Mucosa of rectum (tissue), 2 donors: ENCODE results near the gene C10orf95.
A peak's percentile ranks its signal among the peaks of the same experiment; 100 is the strongest.

ENCODE experiments used
- H3K27ac ChIP-seq, 2 donors: one replicate each; pipeline ENCODE4 v1.7.0; 2013; ENCODE audit warnings: inconsistent platforms in 2 of 2, low read depth in 2 of 2, low read length in 2 of 2
- H3K27me3 ChIP-seq, 2 donors: one replicate each; pipeline ENCODE4 v1.7.0; 2013; ENCODE audit warnings: low read length in 2 of 2; ENCODE audit not compliant: control insufficient read depth in 2 of 2, insufficient read depth in 2 of 2
- H3K36me3 ChIP-seq, 2 donors: one replicate each; pipeline ENCODE4 v1.7.0; 2013; ENCODE audit warnings: low read length in 2 of 2; ENCODE audit not compliant: control insufficient read depth in 2 of 2, insufficient read depth in 2 of 2
- H3K4me1 ChIP-seq, 2 donors: one replicate each; pipeline ENCODE4 v1.7.0; 2013; ENCODE audit warnings: low read length in 2 of 2, mild to moderate bottlenecking in 1 of 2; ENCODE audit not compliant: control insufficient read depth in 2 of 2, insufficient read depth in 2 of 2
- H3K4me3 ChIP-seq, 2 donors: one replicate each; pipeline ENCODE4 v1.7.0; 2013; ENCODE audit warnings: low read length in 2 of 2
- H3K9ac ChIP-seq, 2 donors: one replicate each; pipeline ENCODE4 v1.7.0; 2013; ENCODE audit warnings: low read length in 2 of 2, low read depth in 1 of 2, mild to moderate bottlenecking in 1 of 2
- H3K9me3 ChIP-seq, 2 donors: one replicate each; pipeline ENCODE4 v1.7.0; 2013; ENCODE audit warnings: low read length in 2 of 2; ENCODE audit not compliant: control insufficient read depth in 2 of 2
- donor health status: healthy.
- donor health status: Normal muscosa, but diverticular disease.

Gene C10orf95

DNA sequence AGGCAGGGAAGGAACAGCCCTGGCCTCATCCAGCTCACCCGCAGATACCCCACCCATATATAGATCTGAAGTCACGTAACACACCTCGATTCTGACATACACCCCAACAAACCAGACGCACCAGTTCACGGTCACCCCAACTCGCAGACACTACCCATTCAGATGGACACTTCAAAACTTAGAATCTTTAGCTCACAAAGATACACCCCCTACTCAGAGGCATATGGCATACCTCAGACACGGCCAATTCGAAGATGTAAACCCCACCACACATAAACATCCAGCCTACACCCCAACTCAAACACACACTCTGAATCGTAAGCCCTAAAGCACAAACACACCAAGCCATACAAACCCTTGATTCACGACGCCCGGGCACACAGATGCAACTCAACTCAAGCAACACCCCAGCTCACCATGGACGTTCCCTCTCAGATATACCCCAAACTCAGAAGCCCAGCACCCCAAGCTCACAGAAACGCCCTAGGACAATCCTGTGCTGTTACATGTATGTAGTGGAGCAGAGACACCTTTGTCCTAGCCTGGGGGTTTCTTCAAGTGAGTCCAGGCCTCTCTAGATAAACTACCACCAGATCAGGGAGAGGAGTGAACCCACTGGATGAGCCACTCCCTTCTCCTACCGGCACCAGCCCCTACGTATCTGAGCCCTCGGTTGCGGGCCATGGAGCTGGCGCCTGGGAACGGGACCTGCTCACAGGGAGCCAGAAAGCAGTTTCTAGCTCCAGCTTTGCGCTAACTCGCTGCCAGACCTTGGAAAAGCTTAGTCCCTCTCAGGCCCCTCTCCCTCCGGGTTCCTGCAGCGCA is 41.5 kb downstream of the C10orf95 start:
- Histone ChIP-seq H3K9ac (peak overlapping the region in 1 of 2 donors; percentile 47), H3K27ac (peak overlapping the region in 1 of 2 donors; percentile 63), H3K36me3 (no peaks in the 10 kb centered on the region), H3K9me3 (no peaks in the 10 kb centered on the region), H3K4me3 (peak overlapping the region; percentile 27 to 37), H3K4me1 (peaks cover 3 to 4% of the 10 kb centered on the region in 2 donors), H3K27me3 (peaks cover 44 to 54% of the 10 kb centered on the region in 2 donors)

DNA sequence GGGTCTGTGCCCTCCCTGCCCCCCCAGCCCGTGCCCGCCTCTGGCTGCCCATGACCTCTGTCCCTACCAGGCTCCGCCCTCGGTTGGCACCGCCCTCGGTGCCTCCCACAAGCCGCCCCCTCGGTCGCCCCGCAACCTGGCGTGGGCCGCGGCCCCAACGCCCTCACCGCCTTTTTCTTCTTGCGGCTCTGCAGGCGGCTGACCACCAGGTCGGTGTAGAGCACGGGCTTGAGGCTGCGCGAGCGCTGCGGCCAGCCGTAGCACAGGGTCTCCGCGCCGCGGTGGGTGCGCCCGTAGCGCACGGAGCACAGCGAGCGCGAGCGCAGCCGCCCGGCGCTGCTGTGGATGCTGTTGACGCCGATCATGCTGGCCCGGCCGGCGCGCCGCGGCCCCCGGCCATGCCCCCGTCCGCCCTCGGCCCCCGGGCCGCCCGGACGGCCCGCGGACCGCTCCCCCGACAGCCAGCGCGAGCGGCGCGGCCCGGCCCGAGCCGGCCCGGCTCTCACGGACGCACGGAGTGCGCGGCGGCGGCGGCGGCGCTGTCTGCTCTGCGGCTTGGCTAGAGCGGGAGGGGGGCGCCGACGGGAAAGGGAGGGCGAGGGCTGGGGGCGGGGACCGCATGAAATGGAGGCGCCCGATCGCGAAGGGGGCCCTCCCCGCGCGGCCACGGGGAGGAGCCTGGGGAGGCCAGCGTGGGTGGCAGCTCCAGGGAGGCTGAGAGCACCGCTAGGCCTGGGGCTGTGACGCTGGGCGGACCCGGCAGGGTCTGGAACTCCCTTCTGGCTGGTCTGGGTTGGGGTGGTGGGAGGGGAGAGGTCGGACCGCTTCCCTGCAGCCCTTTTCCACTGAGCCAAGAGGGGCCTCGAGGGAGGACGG is 42.4 kb downstream of the C10orf95 start:
- Histone ChIP-seq H3K4me3 (peak overlapping the region; percentile 31 to 49), H3K27me3 (peaks cover 40 to 51% of the 10 kb centered on the region in 2 donors), H3K27ac (peak overlapping the region in 1 of 2 donors; percentile 63), H3K9ac (no peak overlapping the region), H3K4me1 (peaks cover 3 to 4% of the 10 kb centered on the region in 2 donors), H3K36me3 (no peaks in the 10 kb centered on the region), H3K9me3 (no peaks in the 10 kb centered on the region)

DNA sequence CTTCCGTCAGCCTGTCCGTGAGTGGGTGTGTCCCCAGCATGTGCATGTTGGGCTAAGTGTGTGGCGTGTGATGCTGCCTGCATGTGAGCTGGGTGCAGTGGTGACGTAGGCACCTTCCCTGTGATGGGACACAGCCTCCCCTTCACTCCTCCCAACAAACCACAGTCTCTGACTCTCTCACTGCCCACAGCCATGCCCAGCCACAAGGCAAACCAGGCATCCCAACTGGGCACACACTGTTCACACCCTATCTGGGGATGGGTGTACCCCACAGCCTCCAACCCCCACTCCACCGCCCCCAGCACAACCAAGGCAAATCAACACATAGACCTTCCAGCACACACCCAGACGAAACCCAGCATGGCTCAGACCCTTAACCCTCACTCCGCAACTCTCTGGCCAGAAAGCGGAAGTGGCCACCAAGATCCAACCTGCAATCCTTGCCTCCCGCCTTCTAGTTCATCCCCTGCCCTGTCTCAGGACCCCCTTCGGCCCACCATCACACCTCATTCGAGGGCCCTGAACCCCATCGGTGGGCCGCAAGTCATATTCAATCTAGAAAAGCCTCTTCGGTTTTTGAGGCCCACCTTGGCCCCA is 43.1 kb downstream of the C10orf95 start:
- Histone ChIP-seq H3K27me3 (peaks cover 40 to 51% of the 10 kb centered on the region in 2 donors), H3K9ac (no peak overlapping the region), H3K27ac (peak overlapping the region; percentile 34 to 69), H3K9me3 (no peaks in the 10 kb centered on the region), H3K36me3 (no peaks in the 10 kb centered on the region), H3K4me1 (peaks cover 3 to 4% of the 10 kb centered on the region in 2 donors), H3K4me3 (peak overlapping the region; percentile 31 to 49)

DNA sequence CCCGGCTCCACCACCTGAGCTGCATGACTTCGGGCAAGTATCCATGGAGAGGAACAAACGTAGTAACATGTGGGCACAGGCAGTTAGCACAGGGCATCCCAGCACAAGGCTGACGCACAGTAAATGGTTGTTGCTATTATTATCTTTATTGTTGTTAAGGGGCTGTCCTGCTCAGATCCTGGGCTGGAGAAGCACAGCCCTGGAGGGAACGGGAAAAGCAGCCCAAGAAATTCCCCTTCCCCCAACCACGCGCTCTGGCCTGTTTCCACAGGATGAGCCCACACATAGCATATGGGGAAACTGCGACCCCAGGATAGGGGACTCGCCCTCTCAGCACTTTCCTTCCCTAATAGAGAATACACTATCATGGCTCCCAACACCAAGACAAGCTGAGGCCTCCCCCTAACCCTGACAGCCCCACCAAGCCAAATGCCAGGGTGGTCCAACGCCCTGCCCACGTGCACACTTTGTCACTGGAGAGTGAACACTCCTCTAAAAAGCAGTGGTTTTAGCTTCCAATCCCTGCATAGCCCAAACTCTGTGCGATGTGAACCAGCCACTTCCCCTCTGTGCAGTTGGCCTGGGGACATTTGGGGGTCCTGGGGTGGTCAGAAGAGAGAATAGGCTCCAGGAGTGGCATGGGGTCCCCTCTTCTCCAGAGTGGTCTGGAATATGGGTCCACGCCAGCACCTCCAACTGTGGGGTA is 43.8 kb downstream of the C10orf95 start:
- Histone ChIP-seq H3K27me3 (peaks cover 38 to 46% of the 10 kb centered on the region in 2 donors), H3K9me3 (no peaks in the 10 kb centered on the region), H3K4me1 (peaks cover 3 to 4% of the 10 kb centered on the region in 2 donors), H3K4me3 (no peak overlapping the region), H3K36me3 (no peaks in the 10 kb centered on the region), H3K9ac (no peak overlapping the region), H3K27ac (peak overlapping the region; percentile 34 to 69)

DNA sequence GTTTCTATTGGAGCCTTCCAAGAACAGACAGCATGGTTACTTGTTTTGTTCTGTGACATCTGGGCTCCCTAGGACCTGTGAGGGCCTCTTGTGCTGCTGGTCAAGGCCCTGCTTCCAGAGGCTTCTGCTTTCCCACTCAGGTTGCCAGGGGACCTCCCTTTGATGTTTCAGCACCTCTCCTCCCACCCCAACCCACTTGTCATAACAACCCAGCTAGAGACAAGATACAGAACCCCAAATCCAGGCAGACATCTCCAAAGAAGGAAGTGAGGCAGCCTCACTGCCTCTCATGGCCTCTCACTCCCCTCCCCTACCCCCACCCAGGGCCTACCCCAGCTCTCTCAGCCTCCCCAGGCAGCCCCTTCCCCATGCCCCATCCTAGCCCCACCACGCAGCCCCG is 44.5 kb downstream of the C10orf95 start:
- Histone ChIP-seq H3K36me3 (no peaks in the 10 kb centered on the region), H3K9me3 (no peaks in the 10 kb centered on the region), H3K4me1 (peaks cover 3 to 4% of the 10 kb centered on the region in 2 donors), H3K9ac (no peak overlapping the region), H3K27me3 (peaks cover 30 to 39% of the 10 kb centered on the region in 2 donors), H3K27ac (peak overlapping the region in 1 of 2 donors; percentile 56), H3K4me3 (no peak overlapping the region)

DNA sequence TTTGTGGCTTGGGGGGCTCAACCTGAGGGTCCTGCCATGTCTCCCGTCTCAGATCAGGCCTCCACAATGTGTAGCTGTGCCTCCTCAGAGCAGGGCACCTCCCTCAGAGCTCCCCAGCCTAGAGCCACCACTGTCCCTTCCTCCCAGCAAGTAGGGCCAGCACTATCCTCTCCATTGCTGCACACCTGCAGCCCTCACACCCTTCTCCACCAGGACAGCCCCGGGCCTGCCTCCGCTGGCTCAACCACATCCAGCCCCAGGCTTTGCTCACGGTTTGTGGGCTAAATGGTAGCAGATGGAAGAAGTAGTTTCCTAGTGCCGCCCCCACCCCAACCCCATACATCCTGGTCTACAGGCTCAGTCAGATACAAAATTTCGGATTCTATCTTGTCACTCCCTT is 45.7 kb downstream of the C10orf95 start:
- no peaks in the 10 kb centered on the region for H3K9me3 ChIP-seq
- H3K9ac ChIP-seq: no peak overlapping the region
- H3K27me3 ChIP-seq: peaks cover 21 to 28% of the 10 kb centered on the region in 2 donors
- H3K4me3 ChIP-seq: no peak overlapping the region
- peak overlapping the region in 1 of 2 donors; percentile 56 for H3K27ac ChIP-seq
- H3K36me3 ChIP-seq: peaks cover 6 to 10% of the 10 kb centered on the region in 2 donors
- peaks cover 3 to 4% of the 10 kb centered on the region in 2 donors for H3K4me1 ChIP-seq

DNA sequence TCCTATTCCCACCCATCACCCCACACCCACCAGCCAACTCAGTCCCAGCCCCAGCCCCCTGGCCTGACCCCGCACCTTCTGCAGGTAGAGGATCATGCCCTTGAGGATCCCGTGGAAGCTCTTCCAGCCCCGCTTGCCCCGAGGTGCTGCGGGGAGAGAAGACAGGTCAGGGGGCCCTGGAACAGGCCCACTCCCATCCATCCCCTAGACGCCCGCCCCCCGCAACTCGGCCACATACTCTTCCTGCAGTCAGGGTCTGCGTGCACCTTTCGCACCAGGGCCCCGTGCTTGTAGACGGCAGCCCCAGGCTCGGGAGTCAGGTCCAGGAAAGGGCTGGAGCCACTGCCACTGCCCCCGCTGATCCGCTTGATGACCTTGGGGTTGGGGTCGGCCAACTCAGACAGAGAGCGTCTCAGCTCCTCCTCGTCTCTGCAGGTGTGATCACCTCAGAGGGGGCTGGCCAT is 46.2 kb downstream of the C10orf95 start:
- no peaks in the 10 kb centered on the region for H3K9me3 ChIP-seq
- H3K9ac ChIP-seq: no peak overlapping the region
- H3K4me3 ChIP-seq: no peak overlapping the region
- H3K36me3 ChIP-seq: peaks cover 6 to 13% of the 10 kb centered on the region in 2 donors
- H3K4me1 ChIP-seq: peaks cover 2 to 4% of the 10 kb centered on the region in 2 donors
- peaks cover 19 to 25% of the 10 kb centered on the region in 2 donors for H3K27me3 ChIP-seq
- peak overlapping the region in 1 of 2 donors; percentile 56 for H3K27ac ChIP-seq

DNA sequence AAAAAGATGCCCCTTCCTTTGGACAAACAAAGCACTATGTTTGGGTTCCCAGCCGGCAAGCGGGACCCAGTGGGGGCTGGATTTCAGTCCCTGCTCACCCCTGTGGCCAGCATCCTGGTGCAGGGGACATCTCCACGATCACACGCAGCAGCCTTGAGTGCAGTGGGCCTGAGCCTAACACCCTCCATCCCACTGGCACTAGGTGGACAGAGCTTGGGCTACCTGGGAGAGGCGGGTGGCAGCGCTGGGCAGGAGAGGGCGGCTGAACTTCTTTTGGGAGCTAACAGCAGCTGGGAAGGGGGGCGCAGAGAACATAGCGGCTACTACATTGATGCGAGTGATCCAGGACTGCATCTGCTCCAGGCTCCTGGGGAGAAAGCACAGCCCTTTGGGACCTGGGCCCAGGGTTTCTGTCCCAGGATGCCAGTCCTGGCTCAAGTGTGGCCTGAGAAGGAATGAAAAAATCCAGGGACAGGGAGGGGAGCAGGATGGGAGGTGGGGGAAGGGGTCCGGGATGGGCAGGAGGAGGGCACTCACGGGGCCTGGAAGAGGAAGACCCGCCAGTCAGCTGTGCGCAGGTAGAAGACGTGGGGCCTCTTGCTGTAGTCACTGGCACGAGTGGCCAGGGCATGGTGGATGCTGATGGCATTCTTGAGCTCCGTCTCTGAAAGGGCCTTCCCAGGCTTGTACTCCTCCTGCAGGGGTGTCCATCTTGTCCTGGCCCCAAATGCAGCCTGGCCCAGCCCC is 46.8 kb downstream of the C10orf95 start:
- Histone ChIP-seq H3K27me3 (peaks cover 12 to 19% of the 10 kb centered on the region in 2 donors), H3K4me1 (peaks cover 7% of the 10 kb centered on the region in 2 donors), H3K36me3 (peaks cover 6 to 13% of the 10 kb centered on the region in 2 donors), H3K9me3 (no peaks in the 10 kb centered on the region), H3K4me3 (no peak overlapping the region), H3K27ac (peak overlapping the region in 1 of 2 donors; percentile 23), H3K9ac (no peak overlapping the region)

DNA sequence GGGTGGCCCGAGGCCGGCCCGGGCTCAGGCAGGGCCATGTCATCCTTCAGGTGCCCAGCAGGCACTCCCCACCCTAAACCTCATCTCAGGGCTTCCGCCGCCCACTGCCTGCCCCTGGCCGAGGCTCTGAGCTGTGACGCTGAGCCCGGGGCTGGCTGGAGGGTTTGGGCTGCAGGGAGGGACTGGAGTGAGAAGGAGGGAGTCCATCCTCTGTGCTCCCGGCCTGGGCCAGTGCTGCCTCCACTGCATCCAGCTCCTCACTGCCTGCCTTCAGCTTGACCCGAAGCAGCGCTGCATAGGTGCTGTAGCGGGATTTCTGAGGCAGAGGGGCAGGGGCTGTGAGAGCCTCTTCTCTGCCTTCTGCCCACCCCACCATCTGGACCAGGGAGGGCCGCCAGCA is 48.2 kb downstream of the C10orf95 start:
- H3K9ac ChIP-seq: no peak overlapping the region
- no peak overlapping the region for H3K4me3 ChIP-seq
- peak overlapping the region in 1 of 2 donors; percentile 16 for H3K27ac ChIP-seq
- H3K36me3 ChIP-seq: peaks cover 6 to 17% of the 10 kb centered on the region in 2 donors
- H3K4me1 ChIP-seq: peaks cover 8 to 11% of the 10 kb centered on the region in 2 donors
- peaks cover 8 to 10% of the 10 kb centered on the region in 2 donors for H3K27me3 ChIP-seq
- H3K9me3 ChIP-seq: no peaks in the 10 kb centered on the region
